PFSK-1 (cell line): ENCODE data around the gene VAT1.

Experiments used
- FOXP2 ChIP-seq: optimal IDR thresholded peaks from 2 replicates; pipeline ENCODE3; 2011; ENCODE audit warnings: borderline replicate concordance, control low read depth, inconsistent platforms; ENCODE audit not compliant: insufficient read depth; ENCODE audit errors: extremely low read length, extremely low read depth
- POLR2AphosphoS5 ChIP-seq: IDR thresholded peaks from 2 replicates; pipeline ENCODE4 v1.6.1; 2012; ENCODE audit warnings: low read depth, mild to moderate bottlenecking, control low read depth, low read length, moderate library complexity
- REST ChIP-seq, 2 experiments: IDR thresholded peaks; 2 replicates each; pipeline versions ENCODE4 v1.6.1 to v1.8.0; 2011 to 2012; ENCODE audit warnings: low read depth in 2 of 2, low read length in 2 of 2, control low read depth in 1 of 2, inconsistent platforms in 1 of 2, mild to moderate bottlenecking in 1 of 2, moderate library complexity in 1 of 2; ENCODE audit not compliant: insufficient read depth in 1 of 2
- SIN3A ChIP-seq: IDR thresholded peaks from 2 replicates; pipeline ENCODE4 v1.6.1; 2012; ENCODE audit warnings: mild to moderate bottlenecking, low read length, moderate library complexity, borderline replicate concordance; ENCODE audit not compliant: insufficient read depth
- TAF1 ChIP-seq: IDR thresholded peaks from 2 replicates; pipeline ENCODE4 v1.6.1; 2012; ENCODE audit warnings: low read length, control low read depth, borderline replicate concordance; ENCODE audit not compliant: insufficient read depth

Gene VAT1

GRCh38 chr17:43042025-43042628, 19.9 kb upstream of the VAT1 start:
- TF ChIP-seq POLR2AphosphoS5 (no peak), REST (IDR thresholded peaks at IDR 0.05; ENCODE audit: insufficient read depth in 1 of 2, low read depth in 2 of 2, low read length in 2 of 2) (no peak), TAF1 (no peak), FOXP2 (no peak), SIN3A (no peak)

DNA sequence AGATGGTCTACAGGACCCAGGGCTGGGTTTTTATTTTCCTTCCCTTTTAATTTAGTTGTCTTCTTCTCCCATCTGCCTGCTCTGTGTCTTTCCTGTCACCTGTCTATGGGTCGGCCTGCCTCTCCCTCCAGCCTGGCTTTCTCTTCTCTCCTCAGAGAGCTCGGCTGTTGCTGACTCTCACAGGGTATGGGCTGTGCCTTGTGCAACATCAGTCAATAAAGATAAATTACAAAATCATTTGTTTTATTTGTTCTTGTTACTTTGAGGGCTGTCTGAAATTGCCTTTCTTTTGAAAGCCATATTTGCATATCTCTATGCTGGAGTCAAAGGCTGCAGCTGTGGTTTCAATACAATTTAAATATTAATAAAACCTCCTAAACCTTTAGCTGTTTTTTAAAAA, 18.5 kb upstream of the VAT1 start:
- TF ChIP-seq TAF1 (no peak), REST (IDR thresholded peaks at IDR 0.05; ENCODE audit: insufficient read depth in 1 of 2, low read depth in 2 of 2, low read length in 2 of 2) (no peak), POLR2AphosphoS5 (no peak), FOXP2 (no peak), SIN3A (no peak)

- no peak for TF ChIP-seq REST (IDR thresholded peaks at IDR 0.05; ENCODE audit: insufficient read depth in 1 of 2, low read depth in 2 of 2, low read length in 2 of 2)
- TF ChIP-seq POLR2AphosphoS5, result no peak
- no peak for TF ChIP-seq FOXP2
- no peak for TF ChIP-seq SIN3A
- no peak for TF ChIP-seq TAF1
Observed at GRCh38 chr17:43039646-43040045, 17.5 kb upstream of the VAT1 start.

DNA sequence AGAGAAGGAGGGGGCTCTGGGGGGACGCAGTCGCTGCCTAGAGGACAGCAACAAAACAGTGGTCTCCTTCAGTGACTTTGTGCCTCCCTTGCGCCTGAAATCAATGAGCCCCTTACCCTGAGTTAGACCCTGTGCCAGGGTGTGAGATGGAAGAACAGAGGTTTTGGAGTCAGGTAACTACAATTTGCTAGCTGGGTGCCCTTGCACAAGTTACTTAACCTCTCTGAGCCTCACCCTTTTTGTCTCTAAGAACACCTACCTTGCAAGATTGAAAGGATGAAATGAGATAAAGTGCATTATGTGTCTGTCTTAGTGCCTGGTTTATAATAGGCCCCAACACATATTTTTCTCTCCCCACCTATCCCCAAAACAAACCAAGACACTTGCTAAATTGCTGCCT, 12.7 kb upstream of the VAT1 start:
- TF ChIP-seq POLR2AphosphoS5 (no peak), FOXP2 (no peak), TAF1 (no peak), SIN3A (no peak), REST (IDR thresholded peaks at IDR 0.05; ENCODE audit: insufficient read depth in 1 of 2, low read depth in 2 of 2, low read length in 2 of 2) (no peak)
